IMR-90 (cell line): ENCODE results near the gene CYP2A7. TPM values are rescaled to one million over a fixed set of nuclear protein-coding genes. Genes with fewer than 3 reads are reported as not detected.
"Not testable (repeated sequence)": the region's sequence is repeated elsewhere in the genome, so short reads cannot be mapped to it uniquely, and the experiment has no call there.

Source experiments
- ATAC-seq: fragments of 200-7000 bp; cut with Tn5 transposase; 2 replicates; pipeline ENCODE4 v1.9.1; 2020; ENCODE audit warnings: low read depth, mild to moderate bottlenecking, moderate library complexity
- Bru-seq: library from RNA; stranded (reverse); fragments of 400-500 nt; gene quantifications from one replicate; lab custom pipeline; 2021; lab: Mats Ljungman, UMichigan
- BruChase-seq, 2 experiments: library from RNA; stranded (reverse); fragments of 400-500 nt; gene quantifications; one replicate each; lab custom pipeline; 2021; lab: Mats Ljungman, UMichigan
- BruUV-seq: library from RNA; stranded (reverse); fragments of 400-500 nt; replicated peaks from 2 replicates; lab custom pipeline; 2021; lab: Mats Ljungman, UMichigan
- CTCF ChIA-PET: fragments of 300-600 bp; formaldehyde crosslinking; extraction: SDS; loops from one replicate; lab custom pipeline; 2021; ENCODE audit warnings: antibody characterized with exemption; lab: Yijun Ruan, JAX
- POLR2A ChIA-PET: fragments of 300-600 bp; sonication (Branson Sonifier 250); formaldehyde crosslinking; loops from one replicate; lab custom pipeline; 2022; ENCODE audit warnings: antibody characterized with exemption; ENCODE audit not compliant: unreplicated experiment; lab: Charles Lee
- DNase-seq: peaks from one replicate; pipeline ENCODE4 v3.0.0; 2013
- H2AFZ ChIP-seq: replicated peaks from 2 replicates; pipeline ENCODE3; 2013; ENCODE audit warnings: low read length, mild to moderate bottlenecking; ENCODE audit not compliant: poor library complexity
- H2AK5ac ChIP-seq: 2 replicates; pipeline ENCODE4 v1.6.1; 2013; ENCODE audit warnings: low read depth, low read length, inconsistent platforms
- H2AK9ac ChIP-seq: replicated peaks from 2 replicates; pipeline ENCODE3; 2013; ENCODE audit warnings: mild to moderate bottlenecking, low read depth, low read length, moderate library complexity; ENCODE audit not compliant: poor library complexity
- H2BK120ac ChIP-seq: 2 replicates; pipeline ENCODE4 v1.6.1; 2013; ENCODE audit warnings: low read depth, low read length, inconsistent platforms
- H2BK15ac ChIP-seq: 3 replicates; pipeline ENCODE4 v1.6.1; 2013; ENCODE audit warnings: low read depth, low read length, inconsistent platforms
- H2BK20ac ChIP-seq: 2 replicates; pipeline ENCODE4 v1.6.1; 2013; ENCODE audit warnings: low read depth, mild to moderate bottlenecking, inconsistent platforms, low read length, moderate library complexity
- H2BK5ac ChIP-seq: 2 replicates; pipeline ENCODE4 v1.6.1; 2013; ENCODE audit warnings: mild to moderate bottlenecking, low read depth, low read length, inconsistent platforms; ENCODE audit not compliant: poor library complexity, severe bottlenecking
- H3K14ac ChIP-seq: replicated peaks from 2 replicates; pipeline ENCODE4 v1.6.1; 2013; ENCODE audit warnings: low read depth, low read length, inconsistent platforms
- H3K18ac ChIP-seq: 2 replicates; pipeline ENCODE4 v1.6.1; 2013; ENCODE audit warnings: low read depth, low read length, control low read depth
- H3K23ac ChIP-seq: 2 replicates; pipeline ENCODE4 v1.6.1; 2013; ENCODE audit warnings: low read depth, low read length, inconsistent platforms
- H3K27ac ChIP-seq: 2 replicates; pipeline ENCODE4 v1.5.1; 2013; ENCODE audit warnings: mild to moderate bottlenecking, control low read depth, low read length; ENCODE audit not compliant: insufficient read depth
- H3K27me3 ChIP-seq: 2 replicates; pipeline ENCODE4 v1.6.1; 2013; ENCODE audit warnings: low read length; ENCODE audit not compliant: control insufficient read depth, insufficient read depth
- H3K36me3 ChIP-seq: 2 replicates; pipeline ENCODE4 v1.6.1; 2013; ENCODE audit warnings: low read length, mixed read lengths; ENCODE audit not compliant: control insufficient read depth, insufficient read depth
- H3K4ac ChIP-seq: 2 replicates; pipeline ENCODE4 v1.6.1; 2013; ENCODE audit warnings: low read depth, low read length, inconsistent platforms
- H3K4me1 ChIP-seq: 2 replicates; pipeline ENCODE4 v1.6.1; 2013; ENCODE audit warnings: low read length, mixed read lengths; ENCODE audit not compliant: control insufficient read depth, insufficient read depth
- H3K4me2 ChIP-seq: 2 replicates; pipeline ENCODE4 v1.6.1; 2013; ENCODE audit warnings: low read depth, mild to moderate bottlenecking, control low read depth, low read length, moderate library complexity
- H3K4me3 ChIP-seq: 2 replicates; pipeline ENCODE4 v1.5.1; 2013; ENCODE audit warnings: low read depth, mild to moderate bottlenecking, control low read depth, low read length, moderate library complexity; ENCODE audit not compliant: insufficient read depth
- H3K56ac ChIP-seq: 2 replicates; pipeline ENCODE4 v1.6.1; 2013; ENCODE audit warnings: low read length, inconsistent platforms; ENCODE audit not compliant: insufficient read depth; ENCODE audit errors: extremely low read depth
- H3K79me1 ChIP-seq, 2 experiments: 2 replicates each; pipeline ENCODE4 v1.6.1; 2013; ENCODE audit warnings: low read length in 2 of 2, inconsistent platforms in 1 of 2, low read depth in 1 of 2
- H3K9ac ChIP-seq: 2 replicates; pipeline ENCODE4 v1.6.1; 2013; ENCODE audit warnings: low read depth, low read length, control low read depth
- H3K9me1 ChIP-seq: 2 replicates; pipeline ENCODE4 v1.6.1; 2013; ENCODE audit warnings: low read length, inconsistent platforms; ENCODE audit not compliant: insufficient read depth
- H3K9me3 ChIP-seq: 2 replicates; pipeline ENCODE4 v1.6.1; 2013; ENCODE audit warnings: low read length; ENCODE audit not compliant: control insufficient read depth, insufficient read depth
- H4K20me1 ChIP-seq: 2 replicates; pipeline ENCODE4 v1.6.1; 2013; ENCODE audit warnings: low read length, inconsistent platforms; ENCODE audit not compliant: insufficient read depth
- H4K5ac ChIP-seq: 2 replicates; pipeline ENCODE4 v1.6.1; 2013; ENCODE audit warnings: mild to moderate bottlenecking, low read depth, low read length, control low read depth
- H4K8ac ChIP-seq, 2 experiments: 2 replicates each; pipeline ENCODE4 v1.6.1; 2013; ENCODE audit warnings: low read depth in 2 of 2, low read length in 2 of 2, control low read depth in 1 of 2, inconsistent platforms in 1 of 2
- H4K91ac ChIP-seq: 2 replicates; pipeline ENCODE4 v1.6.1; 2013; ENCODE audit warnings: low read depth, low read length, inconsistent platforms; ENCODE audit not compliant: insufficient read depth
- WGBS, 2 experiments: methylation state at CpG; one replicate each; pipeline versions ENCODE4 v1.1.5 to v1.1.7; 2013; ENCODE audit warnings: missing lambda C conversion rate in 2 of 2; ENCODE audit not compliant: insufficient read length in 1 of 2; ENCODE audit errors: extremely low coverage in 2 of 2; 5-methylcytosine and 5-hydroxymethylcytosine counted together
- dilution Hi-C: fragments of 300-500 bp; cut with HindIII; formaldehyde crosslinking; loops from one replicate; pipeline ENCODE4 v1.14.3; 2018; ENCODE audit warnings: low sequenced_read_pairs; ENCODE audit not compliant: unreplicated experiment
- in situ Hi-C: fragments of 300-500 bp; cut with MboI; formaldehyde crosslinking; loops from 3 replicates; pipeline ENCODE4 v1.14.3; 2019; ENCODE audit warnings: low sequenced_read_pairs, inconsistent platforms, mixed read lengths
- intact Hi-C: fragments of 100-400 bp; cut with micrococcal nuclease; formaldehyde crosslinking; loops from 2 replicates; pipeline ENCODE4 v1.10.0; 2022
- long read RNA-seq: library from polyadenylated mRNA; unstranded; transcript quantifications from one replicate; pipeline ENCODE4 v2.0.0, GENCODE V29; 2021; ENCODE audit not compliant: unreplicated experiment
- polyA plus RNA-seq, 3 experiments: library from polyadenylated mRNA; depleted of rRNA; stranded (reverse); fragments of >200 nt; gene quantifications; 2 replicates each; pipeline ENCODE4 v1.2.3, GENCODE V29; 2012; ENCODE audit warnings: low replicate concordance in 1 of 3
- total RNA-seq: library from RNA; depleted of rRNA; stranded (reverse); fragments of >200 nt; gene quantifications from 2 replicates; pipeline ENCODE4 v1.2.3, GENCODE V29; 2012; rRNA removed

The CYP2A7 gene
- total RNA-seq: not detected in 2 replicates
- polyA plus RNA-seq (2012; rRNA removed): not detected in 2 replicates
- not detected in 2 replicates for polyA plus RNA-seq (2012; cell fraction: cytosol; rRNA removed)
- not detected in 2 replicates for polyA plus RNA-seq (2012; cell fraction: nucleus; rRNA removed; ENCODE audit: low replicate concordance)
- Bru-seq, nascent RNA: not detected
- not detected for BruChase-seq, experiment 1, labeled RNA remaining after a 6-hour chase
- BruChase-seq, experiment 2, labeled RNA remaining after a 2-hour chase: not detected
- long read RNA-seq: 0 reads

DNA sequence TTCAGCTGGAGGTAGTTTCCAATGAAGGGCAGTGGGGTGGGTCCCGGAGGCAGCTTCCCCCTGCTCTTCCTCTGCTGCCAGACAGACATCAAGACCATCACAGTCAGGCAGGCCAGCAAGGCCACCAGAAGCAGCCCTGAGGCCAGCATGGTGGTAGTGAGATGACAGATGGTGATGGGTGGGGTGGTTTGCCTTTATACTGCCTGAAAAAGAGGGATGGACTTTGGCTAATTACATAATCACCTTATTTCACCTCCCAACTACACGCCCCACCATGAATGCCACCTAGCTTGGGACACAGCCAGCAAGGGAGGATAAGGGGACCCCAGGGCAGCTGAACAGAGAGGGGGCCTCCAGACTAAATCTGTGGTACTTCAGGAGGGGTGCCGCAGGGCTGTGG lies at the start of gene CYP2A7:
Gene CYP2A7, minus strand, starts transcription at position 170 of the 400 bp plus-strand sequence. Its CDS starts 21 bp downstream, at position 149.
- intact Hi-C loops, H4K5ac ChIP-seq, H3K27me3 ChIP-seq, H3K4ac ChIP-seq, ATAC-seq, H2BK5ac ChIP-seq, dilution Hi-C loops, H3K79me1 ChIP-seq, H3K4me2 ChIP-seq, H3K27ac ChIP-seq, H3K9ac ChIP-seq, DNase-seq, H3K36me3 ChIP-seq, H2BK20ac ChIP-seq, POLR2A ChIA-PET, H4K91ac ChIP-seq, H2BK15ac ChIP-seq, H3K23ac ChIP-seq, H2AK9ac ChIP-seq, H3K18ac ChIP-seq, H3K9me3 ChIP-seq, H4K8ac ChIP-seq, H3K4me3 ChIP-seq, in situ Hi-C loops, CTCF ChIA-PET, H2AFZ ChIP-seq, BruUV-seq, H3K56ac ChIP-seq, H4K20me1 ChIP-seq, H3K14ac ChIP-seq, H2AK5ac ChIP-seq, H2BK120ac ChIP-seq, H3K4me1 ChIP-seq, H3K9me1 ChIP-seq: not testable (repeated sequence)
- 100% methylated on average over 1 of the region's 3 CpGs; no CpG with 5 or more reads in 1 of the 2 experiments for WGBS, 2 experiments

DNA sequence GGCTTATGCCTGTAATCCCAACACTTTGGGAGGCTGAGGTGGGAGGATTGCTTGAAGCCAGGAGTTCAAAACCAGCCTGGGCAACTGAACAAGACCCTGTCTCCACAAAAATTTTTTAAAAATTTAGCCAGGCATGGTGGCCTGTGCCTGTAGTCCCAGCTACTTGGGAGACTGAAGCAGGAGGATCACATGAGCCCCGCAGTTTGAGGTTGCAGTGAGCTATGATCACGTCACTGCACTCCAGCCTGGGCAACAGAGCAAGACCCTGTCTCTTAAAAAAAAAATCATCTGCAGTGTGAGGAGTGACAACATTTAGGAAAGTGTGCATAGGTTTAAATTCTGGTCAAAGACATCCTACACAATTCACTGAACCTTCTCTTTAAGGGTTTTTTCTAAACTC lies 48.8 kb upstream of the CYP2A7 start:
- H3K27ac ChIP-seq, H2BK15ac ChIP-seq, in situ Hi-C loops, H4K91ac ChIP-seq, H3K4me1 ChIP-seq, H3K27me3 ChIP-seq, POLR2A ChIA-PET, H2AFZ ChIP-seq, CTCF ChIA-PET, DNase-seq, H4K8ac ChIP-seq, H2BK5ac ChIP-seq, H4K20me1 ChIP-seq, H3K9ac ChIP-seq, H3K4ac ChIP-seq, H3K4me3 ChIP-seq, BruUV-seq, H3K56ac ChIP-seq, H3K36me3 ChIP-seq, intact Hi-C loops, H2BK20ac ChIP-seq, H3K9me3 ChIP-seq, H3K79me1 ChIP-seq, H3K14ac ChIP-seq, H3K9me1 ChIP-seq, H2BK120ac ChIP-seq, dilution Hi-C loops, ATAC-seq, H4K5ac ChIP-seq, H3K18ac ChIP-seq, H2AK5ac ChIP-seq, H2AK9ac ChIP-seq, H3K4me2 ChIP-seq, H3K23ac ChIP-seq: not testable (repeated sequence)
- no CpG with 5 or more reads among the region's 2 CpGs for WGBS, 2 experiments
